ENCODE measurements around the gene MYCN.

The MYCN gene

GRCh38 chr2:15967415-15968279 lies 27.3 kb downstream of the MYCN start:
- peaks cover 64% of the 10 kb centered on the region for H3K4me1 Mint-ChIP-seq (ENCODE audit: low read depth)
- peak overlapping the region; percentile 78 for H3K27ac Mint-ChIP-seq
- no peaks in the 10 kb centered on the region for H3K9me3 Mint-ChIP-seq
- H3K36me3 Mint-ChIP-seq (ENCODE audit: low read depth) = no peaks in the 10 kb centered on the region
- no peak overlapping the region for H3K4me3 Mint-ChIP-seq
- no peaks in the 10 kb centered on the region for H3K27me3 Mint-ChIP-seq

- Mint-ChIP-seq H3K4me1 (ENCODE audit: low read depth) (peaks cover 73% of the 10 kb centered on the region), H3K4me3 (no peak overlapping the region), H3K9me3 (no peaks in the 10 kb centered on the region), H3K27me3 (no peaks in the 10 kb centered on the region), H3K36me3 (ENCODE audit: low read depth) (no peaks in the 10 kb centered on the region), H3K27ac (peak overlapping the region; percentile 78)
Measured at GRCh38 chr2:15968280-15969178, 28.2 kb downstream of the MYCN start.

- peak overlapping the region; percentile 36 for H3K27ac Mint-ChIP-seq
- peaks cover 77% of the 10 kb centered on the region for H3K4me1 Mint-ChIP-seq (ENCODE audit: low read depth)
- H3K27me3 Mint-ChIP-seq = no peaks in the 10 kb centered on the region
- no peaks in the 10 kb centered on the region for H3K36me3 Mint-ChIP-seq (ENCODE audit: low read depth)
- H3K9me3 Mint-ChIP-seq = no peaks in the 10 kb centered on the region
- H3K4me3 Mint-ChIP-seq = no peak overlapping the region
Measured at GRCh38 chr2:15969214-15969613, 28.9 kb downstream of the MYCN start.

- peak overlapping the region; percentile 4 for H3K27ac Mint-ChIP-seq
- H3K9me3 Mint-ChIP-seq = no peaks in the 10 kb centered on the region
- no peaks in the 10 kb centered on the region for H3K27me3 Mint-ChIP-seq
- H3K36me3 Mint-ChIP-seq (ENCODE audit: low read depth) = no peaks in the 10 kb centered on the region
- H3K4me3 Mint-ChIP-seq = no peak overlapping the region
- H3K4me1 Mint-ChIP-seq (ENCODE audit: low read depth) = peaks cover 69% of the 10 kb centered on the region
Measured at GRCh38 chr2:15970701-15971100, 30.4 kb downstream of the MYCN start.

GRCh38 chr2:15971351-15971750 lies 31.0 kb downstream of the MYCN start:
- H3K4me3 Mint-ChIP-seq = no peak overlapping the region
- peaks cover 63% of the 10 kb centered on the region for H3K4me1 Mint-ChIP-seq (ENCODE audit: low read depth)
- H3K36me3 Mint-ChIP-seq (ENCODE audit: low read depth) = no peaks in the 10 kb centered on the region
- H3K9me3 Mint-ChIP-seq = no peaks in the 10 kb centered on the region
- H3K27me3 Mint-ChIP-seq = no peaks in the 10 kb centered on the region
- H3K27ac Mint-ChIP-seq = no peak overlapping the region

- Mint-ChIP-seq H3K4me3 (no peak overlapping the region), H3K4me1 (ENCODE audit: low read depth) (peaks cover 59% of the 10 kb centered on the region), H3K27ac (no peak overlapping the region), H3K36me3 (ENCODE audit: low read depth) (no peaks in the 10 kb centered on the region), H3K27me3 (no peaks in the 10 kb centered on the region), H3K9me3 (no peaks in the 10 kb centered on the region)
Measured at GRCh38 chr2:15971831-15972522, 31.6 kb downstream of the MYCN start.

- Mint-ChIP-seq H3K4me1 (ENCODE audit: low read depth) (peaks cover 43% of the 10 kb centered on the region), H3K27ac (peak overlapping the region; percentile 24), H3K36me3 (ENCODE audit: low read depth) (no peaks in the 10 kb centered on the region), H3K9me3 (no peaks in the 10 kb centered on the region), H3K4me3 (no peak overlapping the region), H3K27me3 (no peaks in the 10 kb centered on the region)
Measured at GRCh38 chr2:15973481-15974401, 33.4 kb downstream of the MYCN start.

- Mint-ChIP-seq H3K4me3 (no peak overlapping the region), H3K27me3 (no peaks in the 10 kb centered on the region), H3K9me3 (no peaks in the 10 kb centered on the region), H3K4me1 (ENCODE audit: low read depth) (peaks cover 34% of the 10 kb centered on the region), H3K36me3 (ENCODE audit: low read depth) (no peaks in the 10 kb centered on the region), H3K27ac (no peak overlapping the region)
Measured at GRCh38 chr2:15974565-15975260, 34.4 kb downstream of the MYCN start.

GRCh38 chr2:15975261-15975600 lies 34.9 kb downstream of the MYCN start:
- Mint-ChIP-seq H3K27me3 (no peaks in the 10 kb centered on the region), H3K36me3 (ENCODE audit: low read depth) (no peaks in the 10 kb centered on the region), H3K27ac (no peak overlapping the region), H3K9me3 (no peaks in the 10 kb centered on the region), H3K4me1 (ENCODE audit: low read depth) (peaks cover 31% of the 10 kb centered on the region), H3K4me3 (no peak overlapping the region)

- no peaks in the 10 kb centered on the region for H3K9me3 Mint-ChIP-seq
- peaks cover 28% of the 10 kb centered on the region for H3K4me1 Mint-ChIP-seq (ENCODE audit: low read depth)
- no peak overlapping the region for H3K4me3 Mint-ChIP-seq
- no peak overlapping the region for H3K27ac Mint-ChIP-seq
- H3K36me3 Mint-ChIP-seq (ENCODE audit: low read depth) = no peaks in the 10 kb centered on the region
- H3K27me3 Mint-ChIP-seq = no peaks in the 10 kb centered on the region
Measured at GRCh38 chr2:15975676-15976075, 35.3 kb downstream of the MYCN start.

- H3K9me3 Mint-ChIP-seq = no peaks in the 10 kb centered on the region
Measured at GRCh38 chr2:15976354-15976753, 36.0 kb downstream of the MYCN start.

GRCh38 chr2:15979051-15979758 lies 38.9 kb downstream of the MYCN start:
- Mint-ChIP-seq H3K4me3 (no peak overlapping the region), H3K27ac (no peak overlapping the region), H3K9me3 (no peaks in the 10 kb centered on the region), H3K27me3 (no peaks in the 10 kb centered on the region), H3K4me1 (ENCODE audit: low read depth) (peaks cover 11% of the 10 kb centered on the region), H3K36me3 (ENCODE audit: low read depth) (no peaks in the 10 kb centered on the region)

More at GRCh38 chr2:15976354-15976753, 36.0 kb downstream of the MYCN start:
- Mint-ChIP-seq H3K27ac (no peak overlapping the region), H3K4me1 (ENCODE audit: low read depth) (peaks cover 26% of the 10 kb centered on the region), H3K27me3 (no peaks in the 10 kb centered on the region), H3K4me3 (no peak overlapping the region), H3K36me3 (ENCODE audit: low read depth) (no peaks in the 10 kb centered on the region)
